ENCODE results near the gene ANAPC15.
A peak's percentile ranks its signal among the peaks of the same experiment; 100 is the strongest.

Gene ANAPC15

GRCh38 chr11:72083414-72083813, 29.1 kb downstream of the ANAPC15 start:
- no peak for DNase-seq

GRCh38 chr11:72081821-72082453, 30.6 kb downstream of the ANAPC15 start:
- DNase-seq = no peak

DNA sequence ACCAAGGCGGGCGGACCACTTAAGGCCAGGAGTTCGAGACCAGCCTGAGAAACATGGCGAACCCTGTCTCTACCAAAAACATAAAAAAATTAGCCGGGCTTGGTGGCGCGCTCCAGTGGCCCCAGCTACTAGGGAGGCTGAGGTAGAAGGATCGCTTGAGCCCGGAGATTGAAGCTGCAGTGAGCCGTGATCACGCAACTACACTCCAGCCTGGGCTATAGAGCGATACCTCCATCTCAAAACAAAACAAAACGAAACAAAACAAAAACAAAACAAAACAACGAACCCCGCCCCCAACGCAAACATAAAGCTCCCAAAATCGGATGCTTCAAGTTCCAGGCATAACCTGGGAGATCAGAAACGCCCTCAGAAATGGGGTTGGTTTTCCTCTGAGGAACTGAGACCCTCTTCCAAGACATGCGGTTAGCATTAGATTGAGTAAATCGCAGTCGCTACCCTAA, 31.3 kb downstream of the ANAPC15 start:
- no peak for DNase-seq

DNA sequence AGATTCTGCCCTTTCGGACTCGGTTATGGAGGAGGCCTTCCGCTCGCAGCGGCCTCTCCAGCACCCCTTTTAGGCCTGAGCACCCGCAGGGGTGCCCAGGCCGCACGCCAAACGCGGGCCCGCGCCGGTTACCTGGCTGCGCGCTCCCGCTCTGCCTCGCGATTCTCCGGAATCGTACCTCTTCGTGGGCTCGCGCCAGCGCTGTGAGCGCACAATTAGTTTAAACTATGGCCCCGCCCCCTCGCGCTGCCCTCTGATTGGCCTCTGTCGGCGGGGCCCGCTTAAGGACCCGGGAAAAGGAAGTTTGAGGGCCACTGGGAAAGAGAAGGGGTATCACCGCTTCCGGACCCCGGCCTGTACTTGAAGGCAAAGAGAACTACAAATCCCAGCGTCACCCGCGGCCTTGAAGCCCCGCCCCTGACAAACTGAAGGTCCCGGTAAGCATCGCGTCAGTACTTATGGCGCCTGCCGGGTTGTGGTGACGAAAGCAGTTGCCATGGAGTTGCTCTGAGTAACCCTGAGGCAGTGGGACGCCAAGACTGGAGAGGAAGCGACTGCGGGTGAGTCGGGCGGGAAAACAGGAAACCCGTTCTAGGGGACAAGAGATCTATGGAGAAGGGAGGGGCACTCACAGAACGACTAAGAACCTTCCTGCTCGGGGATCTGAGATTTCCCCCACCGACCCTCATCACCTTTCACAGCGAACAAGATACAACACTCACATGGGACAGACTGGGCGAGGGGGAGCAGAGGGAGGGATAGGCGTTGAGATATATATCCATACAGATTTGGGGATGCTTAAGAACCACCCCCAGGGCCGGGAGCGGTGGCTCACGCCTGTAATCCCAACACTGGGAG, 31.9 kb downstream of the ANAPC15 start, which contains the start of the genes LRRC51 and NUMA1:
Gene LRRC51 (plus strand): TSS at position 525 of the 858 bp plus-strand sequence. CDS start 8,234 bp downstream, outside the sequence.
Gene NUMA1 (minus strand): TSS at position 217 of the 858 bp plus-strand sequence. CDS start 44,599 bp downstream, outside the sequence.
- peak; percentile 100 for DNase-seq

DNA sequence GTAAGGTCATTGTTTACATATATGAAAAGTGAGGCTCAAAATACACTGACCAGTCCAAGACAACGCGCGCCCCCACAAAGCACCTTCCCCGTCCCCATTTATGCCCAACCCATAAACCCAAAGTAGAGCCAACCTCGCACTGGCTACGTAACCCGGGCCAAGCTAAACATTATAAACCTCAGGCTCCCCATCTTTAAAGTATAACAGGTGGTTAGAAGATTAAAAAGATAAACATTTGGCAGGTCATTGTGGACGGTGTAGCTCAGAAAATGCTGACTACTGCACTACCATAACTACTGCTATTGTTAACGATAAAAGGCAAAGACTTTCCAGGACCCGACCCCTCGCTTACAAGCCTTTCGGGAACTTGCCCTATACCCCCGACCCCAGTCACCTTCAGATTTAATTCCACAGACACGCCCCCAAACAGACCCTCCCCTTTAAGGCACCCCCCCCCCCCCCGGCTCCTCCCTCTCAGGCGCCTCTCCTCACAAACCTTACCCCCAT, 32.6 kb downstream of the ANAPC15 start:
- no peak for DNase-seq

DNA sequence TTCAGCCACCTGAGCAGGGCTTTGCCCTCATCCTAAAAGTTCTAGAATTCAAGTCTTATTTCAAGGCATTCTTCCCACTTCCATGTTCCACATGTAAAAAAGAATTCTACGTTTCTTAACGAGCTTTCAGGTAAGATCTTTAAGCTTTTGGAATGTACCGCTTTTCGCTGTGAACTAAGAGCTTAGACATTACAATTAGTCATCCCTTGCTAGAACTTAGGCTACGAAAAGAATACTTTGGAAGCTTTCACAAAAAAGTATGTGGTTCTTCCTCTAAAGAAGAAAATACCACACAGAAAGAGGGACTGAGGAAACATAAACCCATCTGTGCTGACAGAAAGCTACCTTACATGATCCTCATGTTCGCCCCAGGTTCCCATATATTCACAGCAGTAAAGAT, 34.0 kb downstream of the ANAPC15 start:
- no peak for DNase-seq

GRCh38 chr11:72075756-72076155, 36.7 kb downstream of the ANAPC15 start:
- no peak for DNase-seq

GRCh38 chr11:72075109-72075508, 37.4 kb downstream of the ANAPC15 start:
- peak; percentile 41 for DNase-seq

DNA sequence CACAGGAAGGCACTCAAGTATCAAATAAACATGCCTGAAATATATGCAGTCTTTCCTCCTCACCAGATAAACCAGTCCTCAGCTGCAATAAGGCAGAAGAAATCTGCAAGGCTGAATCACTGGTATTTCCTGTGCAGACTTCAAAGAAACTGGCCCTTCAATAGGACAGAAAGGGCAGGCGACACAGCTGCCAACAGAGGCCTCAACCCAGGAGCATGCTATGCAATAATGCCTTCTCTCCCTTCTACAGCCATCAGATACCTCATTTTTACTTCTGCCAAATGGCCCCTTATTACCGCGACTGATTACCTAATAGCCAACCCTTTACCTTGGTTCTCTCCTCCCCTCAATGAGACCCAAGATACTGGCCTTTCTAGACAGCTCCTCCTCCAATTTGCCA, 40.1 kb downstream of the ANAPC15 start:
- peak; percentile 87 for DNase-seq

- no peak for DNase-seq
Observed at GRCh38 chr11:72070491-72070890, 42.0 kb downstream of the ANAPC15 start.

DNA sequence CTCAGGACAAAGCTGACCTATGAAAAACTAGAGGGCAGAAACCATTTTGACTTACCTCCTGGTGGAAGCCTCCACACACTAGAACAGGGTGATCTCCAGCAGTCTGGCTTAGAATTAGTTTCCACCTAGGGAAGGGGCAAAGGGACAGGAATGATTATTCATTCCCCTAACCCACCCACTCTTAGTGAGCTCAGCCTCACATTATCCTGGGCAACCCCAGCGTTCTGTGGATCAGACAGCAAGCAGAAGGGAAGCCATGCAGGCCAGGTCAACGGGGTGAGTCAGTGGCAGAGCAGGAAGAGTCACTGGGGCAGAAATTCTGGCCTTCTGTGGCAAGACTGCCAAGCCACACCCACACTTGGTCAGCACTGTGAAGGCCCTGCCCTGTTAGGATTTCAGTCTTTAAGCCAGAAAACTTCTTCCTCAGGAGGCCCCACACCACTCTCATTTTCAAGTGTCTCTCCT, 42.7 kb downstream of the ANAPC15 start:
- peak; percentile 69 for DNase-seq

DNA sequence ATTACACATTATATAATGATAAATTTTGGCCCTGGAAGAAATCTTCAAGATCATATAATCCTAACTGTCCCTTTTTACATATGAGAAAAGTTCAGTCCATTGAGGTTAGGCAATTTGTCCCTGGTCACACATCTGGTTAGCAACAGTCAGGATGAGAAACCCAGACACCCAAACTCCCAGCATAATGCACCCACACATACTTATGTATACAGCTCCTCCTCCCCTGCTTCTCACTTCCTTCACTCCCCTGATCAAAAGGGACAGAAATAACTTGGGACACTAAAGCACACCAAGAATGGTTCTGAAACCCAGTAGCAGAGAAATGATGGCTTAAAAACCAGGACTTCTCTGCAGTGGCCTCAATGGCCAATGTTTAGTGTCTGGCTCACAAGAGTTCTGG, 43.3 kb downstream of the ANAPC15 start:
- no peak for DNase-seq

- DNase-seq = no peak
Observed at GRCh38 chr11:72067676-72068075, 44.8 kb downstream of the ANAPC15 start.

DNA sequence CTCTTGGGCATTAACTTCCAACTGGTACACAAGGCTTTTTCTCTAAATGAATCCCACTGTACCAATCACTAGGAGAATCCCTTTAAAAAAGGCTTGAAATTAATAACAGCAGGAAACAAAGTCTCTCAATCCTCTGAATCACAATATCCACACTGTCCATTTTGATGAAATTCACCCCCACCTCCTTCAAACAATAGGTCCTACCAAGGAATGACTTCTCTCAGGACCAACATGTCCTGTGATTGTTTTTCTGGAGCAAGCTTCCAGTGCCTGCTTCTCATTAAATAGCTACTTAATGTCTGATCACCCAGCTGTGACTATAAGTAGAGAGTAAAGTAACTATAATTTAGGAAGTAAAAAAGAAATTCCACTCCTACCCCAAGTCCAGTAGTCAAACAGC, 45.2 kb downstream of the ANAPC15 start:
- no peak for DNase-seq

- no peak for DNase-seq
Observed at GRCh38 chr11:72066855-72067254, 45.6 kb downstream of the ANAPC15 start.

DNA sequence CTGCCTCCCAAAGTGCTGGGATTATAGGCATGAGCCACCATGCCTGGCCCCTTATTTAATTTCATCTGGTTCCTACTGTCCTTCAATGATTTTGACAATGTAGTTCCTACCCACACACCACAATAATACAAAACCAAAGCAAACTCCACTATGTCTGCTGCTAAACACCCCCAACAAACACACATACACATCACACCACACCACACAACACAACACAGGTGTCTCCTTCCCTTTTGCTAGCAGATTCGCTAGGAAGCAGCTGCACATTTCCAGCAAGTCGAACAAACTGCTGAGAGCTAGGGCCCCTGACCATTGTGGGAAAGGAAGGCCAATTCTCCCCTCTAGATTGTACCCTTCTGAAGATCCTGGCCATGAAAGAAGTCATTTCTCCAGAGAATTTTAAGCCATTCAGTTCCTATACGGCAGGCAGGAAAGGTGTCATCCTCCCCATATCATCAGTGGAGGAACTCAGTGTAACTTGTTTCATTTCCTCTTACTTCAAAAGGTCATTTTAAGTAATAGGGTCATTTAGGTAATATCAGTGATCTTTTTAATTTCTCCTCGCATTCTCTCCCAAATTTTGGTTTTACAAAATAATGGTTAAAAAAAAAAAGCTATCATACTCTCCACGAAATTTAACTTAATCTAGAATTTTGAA, 50.6 kb downstream of the ANAPC15 start:
- no peak for DNase-seq
